ENCODE data around the gene CUEDC1.

- TF ChIP-seq CTCF (IDR thresholded peaks at IDR 0.05) (no peak), POLR2A (IDR thresholded peaks at IDR 0.05) (no peak), EP300 (IDR thresholded peaks at IDR 0.05; ENCODE audit: low read depth) (no peak), POLR2AphosphoS5 (IDR thresholded peaks at IDR 0.05) (no peak)
Observed at GRCh38 chr17:57873261-57874057, 81.8 kb downstream of the CUEDC1 start.

Data from transverse colon (tissue), 4 donors.